ENCODE measurements around the gene OR10A3. TPM values are rescaled to one million over a fixed set of nuclear protein-coding genes. Genes with fewer than 3 reads are reported as not detected.

The OR10A3 gene
- total RNA-seq, 1 experiment from 2014 or later, result not detected

- H3K27ac Mint-ChIP-seq, result no peak overlapping the region
- POLR2A ChIA-PET, result interaction anchor here (1.7 kb wide), 1 partner anchor 94 kb away, joined by 7 read pairs; the partner anchor contains the start of gene EIF3F
- no peak overlapping the region for H3K4me3 Mint-ChIP-seq
- CTCF ChIA-PET, result interaction anchor here (0.6 to 4.5 kb wide), 16 partner anchors 9 to 207 kb away, joined by 3 to 68 read pairs (median 4); partner anchors contain the start of gene EIF3F
- no peak for DNase-seq (ENCODE audit: low spot score)
- H3K9me3 Mint-ChIP-seq, result no peaks in the 10 kb centered on the region
- ATAC-seq, result peak; percentile 83
- peaks cover 6% of the 10 kb centered on the region for H3K4me1 Mint-ChIP-seq
- H3K36me3 Mint-ChIP-seq, result no peaks in the 10 kb centered on the region
- H3K27me3 Mint-ChIP-seq (ENCODE audit: low read depth), result peaks cover 14% of the 10 kb centered on the region
- TF ChIP-seq FOXK1 (CRISPR knock-in tag; IDR thresholded peaks at IDR 0.05) (no peak), CTCF (IDR thresholded peaks at IDR 0.05) (peak; percentile 52)
These were observed 48.7 kb downstream of the OR10A3 start for GRCh38 chr11:7892840-7893254.

- no peak overlapping the region for H3K4me3 Mint-ChIP-seq
- peaks cover 6% of the 10 kb centered on the region for H3K4me1 Mint-ChIP-seq
- H3K27me3 Mint-ChIP-seq (ENCODE audit: low read depth), result peaks cover 14% of the 10 kb centered on the region
- no peak for DNase-seq (ENCODE audit: low spot score)
- H3K36me3 Mint-ChIP-seq, result no peaks in the 10 kb centered on the region
- CTCF ChIA-PET, result interaction anchor here (1.0 to 4.5 kb wide), 9 partner anchors 8 to 207 kb away, joined by 3 to 68 read pairs (median 8); partner anchors contain the start of gene EIF3F
- H3K9me3 Mint-ChIP-seq, result no peaks in the 10 kb centered on the region
- POLR2A ChIA-PET, result interaction anchor here (1.7 kb wide), 1 partner anchor 95 kb away, joined by 7 read pairs; the partner anchor contains the start of gene EIF3F
- no peak for ATAC-seq
- no peak overlapping the region for H3K27ac Mint-ChIP-seq
- no peak for TF ChIP-seq ZBTB21 (CRISPR knock-in tag; IDR thresholded peaks at IDR 0.05; ENCODE audit: borderline replicate concordance)
- TF ChIP-seq, protein P1, sequence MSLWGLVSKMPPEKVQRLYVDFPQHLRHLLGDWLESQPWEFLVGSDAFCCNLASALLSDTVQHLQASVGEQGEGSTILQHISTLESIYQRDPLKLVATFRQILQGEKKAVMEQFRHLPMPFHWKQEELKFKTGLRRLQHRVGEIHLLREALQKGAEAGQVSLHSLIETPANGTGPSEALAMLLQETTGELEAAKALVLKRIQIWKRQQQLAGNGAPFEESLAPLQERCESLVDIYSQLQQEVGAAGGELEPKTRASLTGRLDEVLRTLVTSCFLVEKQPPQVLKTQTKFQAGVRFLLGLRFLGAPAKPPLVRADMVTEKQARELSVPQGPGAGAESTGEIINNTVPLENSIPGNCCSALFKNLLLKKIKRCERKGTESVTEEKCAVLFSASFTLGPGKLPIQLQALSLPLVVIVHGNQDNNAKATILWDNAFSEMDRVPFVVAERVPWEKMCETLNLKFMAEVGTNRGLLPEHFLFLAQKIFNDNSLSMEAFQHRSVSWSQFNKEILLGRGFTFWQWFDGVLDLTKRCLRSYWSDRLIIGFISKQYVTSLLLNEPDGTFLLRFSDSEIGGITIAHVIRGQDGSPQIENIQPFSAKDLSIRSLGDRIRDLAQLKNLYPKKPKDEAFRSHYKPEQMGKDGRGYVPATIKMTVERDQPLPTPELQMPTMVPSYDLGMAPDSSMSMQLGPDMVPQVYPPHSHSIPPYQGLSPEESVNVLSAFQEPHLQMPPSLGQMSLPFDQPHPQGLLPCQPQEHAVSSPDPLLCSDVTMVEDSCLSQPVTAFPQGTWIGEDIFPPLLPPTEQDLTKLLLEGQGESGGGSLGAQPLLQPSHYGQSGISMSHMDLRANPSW (CRISPR knock-in tag; conservative IDR thresholded peaks at IDR 0.05; ENCODE audit: low read depth), result no peak
- TF ChIP-seq AR (CRISPR knock-in tag; IDR thresholded peaks at IDR 0.05), result no peak
- TF ChIP-seq, protein P2, sequence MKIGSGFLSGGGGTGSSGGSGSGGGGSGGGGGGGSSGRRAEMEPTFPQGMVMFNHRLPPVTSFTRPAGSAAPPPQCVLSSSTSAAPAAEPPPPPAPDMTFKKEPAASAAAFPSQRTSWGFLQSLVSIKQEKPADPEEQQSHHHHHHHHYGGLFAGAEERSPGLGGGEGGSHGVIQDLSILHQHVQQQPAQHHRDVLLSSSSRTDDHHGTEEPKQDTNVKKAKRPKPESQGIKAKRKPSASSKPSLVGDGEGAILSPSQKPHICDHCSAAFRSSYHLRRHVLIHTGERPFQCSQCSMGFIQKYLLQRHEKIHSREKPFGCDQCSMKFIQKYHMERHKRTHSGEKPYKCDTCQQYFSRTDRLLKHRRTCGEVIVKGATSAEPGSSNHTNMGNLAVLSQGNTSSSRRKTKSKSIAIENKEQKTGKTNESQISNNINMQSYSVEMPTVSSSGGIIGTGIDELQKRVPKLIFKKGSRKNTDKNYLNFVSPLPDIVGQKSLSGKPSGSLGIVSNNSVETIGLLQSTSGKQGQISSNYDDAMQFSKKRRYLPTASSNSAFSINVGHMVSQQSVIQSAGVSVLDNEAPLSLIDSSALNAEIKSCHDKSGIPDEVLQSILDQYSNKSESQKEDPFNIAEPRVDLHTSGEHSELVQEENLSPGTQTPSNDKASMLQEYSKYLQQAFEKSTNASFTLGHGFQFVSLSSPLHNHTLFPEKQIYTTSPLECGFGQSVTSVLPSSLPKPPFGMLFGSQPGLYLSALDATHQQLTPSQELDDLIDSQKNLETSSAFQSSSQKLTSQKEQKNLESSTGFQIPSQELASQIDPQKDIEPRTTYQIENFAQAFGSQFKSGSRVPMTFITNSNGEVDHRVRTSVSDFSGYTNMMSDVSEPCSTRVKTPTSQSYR (CRISPR knock-in tag; IDR thresholded peaks at IDR 0.05), result no peak
- TF ChIP-seq SOX15 (CRISPR knock-in tag; IDR thresholded peaks at IDR 0.05), result no peak
- TF ChIP-seq ATF3 (CRISPR knock-in tag; conservative IDR thresholded peaks at IDR 0.05), result no peak
- TF ChIP-seq, protein P3, sequence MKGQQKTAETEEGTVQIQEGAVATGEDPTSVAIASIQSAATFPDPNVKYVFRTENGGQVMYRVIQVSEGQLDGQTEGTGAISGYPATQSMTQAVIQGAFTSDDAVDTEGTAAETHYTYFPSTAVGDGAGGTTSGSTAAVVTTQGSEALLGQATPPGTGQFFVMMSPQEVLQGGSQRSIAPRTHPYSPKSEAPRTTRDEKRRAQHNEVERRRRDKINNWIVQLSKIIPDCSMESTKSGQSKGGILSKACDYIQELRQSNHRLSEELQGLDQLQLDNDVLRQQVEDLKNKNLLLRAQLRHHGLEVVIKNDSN (CRISPR knock-in tag; IDR thresholded peaks at IDR 0.05), result no peak
- TF ChIP-seq TP53 (CRISPR knock-in tag; IDR thresholded peaks at IDR 0.05), result no peak
- no peak for TF ChIP-seq EMX1 (CRISPR knock-in tag; IDR thresholded peaks at IDR 0.05)
- TF ChIP-seq ZNF121 (CRISPR knock-in tag; IDR thresholded peaks at IDR 0.05), result no peak
- no peak for TF ChIP-seq ATF2 (CRISPR knock-in tag; IDR thresholded peaks at IDR 0.05; ENCODE audit: borderline replicate concordance, low read depth)
- no peak for TF ChIP-seq ESRRA (CRISPR knock-in tag; IDR thresholded peaks at IDR 0.05; ENCODE audit: borderline replicate concordance)
- no peak for TF ChIP-seq SMAD4 (CRISPR knock-in tag; IDR thresholded peaks at IDR 0.05)
- no peak for TF ChIP-seq TEAD1 (CRISPR knock-in tag; IDR thresholded peaks at IDR 0.05)
- TF ChIP-seq ZNF138 (CRISPR knock-in tag; conservative IDR thresholded peaks at IDR 0.05), result no peak
- no peak for TF ChIP-seq ZNF671 (CRISPR knock-in tag; IDR thresholded peaks at IDR 0.05)
- TF ChIP-seq ZNF232 (CRISPR knock-in tag; IDR thresholded peaks at IDR 0.05), result no peak
- TF ChIP-seq SP1 (CRISPR knock-in tag; conservative IDR thresholded peaks at IDR 0.05), result no peak
These were observed 49.3 kb downstream of the OR10A3 start for GRCh38 chr11:7892059-7892699.

All from WTC11 (cell line).